GM19238 (cell line): ENCODE results near the gene PSMD3.
"Not testable (repeated sequence)": the region's sequence is repeated elsewhere in the genome, so short reads cannot be mapped to it uniquely, and the experiment has no call there.

Experiments used
- DNase-seq: peaks from one replicate; pipeline ENCODE4 v3.0.0; 2011; ENCODE audit warnings: low spot score; ENCODE audit not compliant: insufficient read length

Gene PSMD3

GRCh38 chr17:39996800-39997199, 16.2 kb downstream of the PSMD3 start:
- DNase-seq, result no peak

GRCh38 chr17:39997543-39997942, 16.9 kb downstream of the PSMD3 start:
- no peak for DNase-seq

GRCh38 chr17:39999067-39999466, 18.5 kb downstream of the PSMD3 start:
- DNase-seq, result no peak

- DNase-seq, result no peak
Observed at GRCh38 chr17:40000161-40000560, 19.6 kb downstream of the PSMD3 start.

GRCh38 chr17:40001335-40001734, 20.7 kb downstream of the PSMD3 start:
- not testable (repeated sequence) for DNase-seq

GRCh38 chr17:40004072-40004471, 23.5 kb downstream of the PSMD3 start:
- no peak for DNase-seq

GRCh38 chr17:40004712-40005111, 24.1 kb downstream of the PSMD3 start:
- DNase-seq, result no peak

- DNase-seq, result no peak
Observed at GRCh38 chr17:40005520-40005919, 24.9 kb downstream of the PSMD3 start.

GRCh38 chr17:40010946-40011500, 30.4 kb downstream of the PSMD3 start:
- DNase-seq, result not testable (repeated sequence)

GRCh38 chr17:40012017-40012647, 31.5 kb downstream of the PSMD3 start:
- DNase-seq, result not testable (repeated sequence)

- DNase-seq, result no peak
Observed at GRCh38 chr17:40014375-40014980, 33.9 kb downstream of the PSMD3 start.

GRCh38 chr17:40015005-40015997, 34.7 kb downstream of the PSMD3 start, which contains the start of gene CSF3:
Gene CSF3 (plus strand): TSS chr17:40015440. CDS start chr17:40015475, 35 bp downstream.
- DNase-seq, result no peak

- DNase-seq, result no peak
Observed at GRCh38 chr17:40015998-40016985, 35.7 kb downstream of the PSMD3 start.

GRCh38 chr17:40017422-40018080, 36.9 kb downstream of the PSMD3 start:
- DNase-seq, result no peak

- no peak for DNase-seq
Observed at GRCh38 chr17:40018211-40019121, 37.9 kb downstream of the PSMD3 start.

- DNase-seq, result no peak
Observed at GRCh38 chr17:40019140-40019991, 38.8 kb downstream of the PSMD3 start.

GRCh38 chr17:40020146-40020545, 39.5 kb downstream of the PSMD3 start:
- no peak for DNase-seq

- DNase-seq, result no peak
Observed at GRCh38 chr17:40021451-40021971, 40.9 kb downstream of the PSMD3 start.
